Measurements from ENCODE around the gene ADSL.

The ADSL gene

GRCh38 chr22:40328546-40329456 is 17.5 kb upstream of the ADSL start:
- DNase-seq (ENCODE audit: low read depth): no peak

- no peak for DNase-seq (ENCODE audit: low read depth)
Observed at GRCh38 chr22:40329466-40329865, 16.8 kb upstream of the ADSL start.

- DNase-seq (ENCODE audit: low read depth): no peak
Observed at GRCh38 chr22:40330086-40330485, 16.2 kb upstream of the ADSL start.

- no peak for DNase-seq (ENCODE audit: low read depth)
Observed at GRCh38 chr22:40330615-40331014, 15.7 kb upstream of the ADSL start.

GRCh38 chr22:40331706-40332105 is 14.6 kb upstream of the ADSL start:
- no peak for DNase-seq (ENCODE audit: low read depth)

- DNase-seq (ENCODE audit: low read depth): no peak
Observed at GRCh38 chr22:40332319-40332781, 13.9 kb upstream of the ADSL start.

- DNase-seq (ENCODE audit: low read depth): no peak
Observed at GRCh38 chr22:40334060-40334459, 12.2 kb upstream of the ADSL start.

GRCh38 chr22:40334899-40335298 is 11.4 kb upstream of the ADSL start:
- no peak for DNase-seq (ENCODE audit: low read depth)

GRCh38 chr22:40335358-40335757 is 10.9 kb upstream of the ADSL start:
- DNase-seq (ENCODE audit: low read depth): no peak

GRCh38 chr22:40340044-40340443 is 6.3 kb upstream of the ADSL start:
- no peak for DNase-seq (ENCODE audit: low read depth)

- no peak for DNase-seq (ENCODE audit: low read depth)
Observed at GRCh38 chr22:40341604-40342003, 4.7 kb upstream of the ADSL start.

GRCh38 chr22:40342521-40342920 is 3.8 kb upstream of the ADSL start:
- DNase-seq (ENCODE audit: low read depth): no peak

- no peak for DNase-seq (ENCODE audit: low read depth)
Observed at GRCh38 chr22:40345271-40345670, 1.0 kb upstream of the ADSL start.

- DNase-seq (ENCODE audit: low read depth): no peak
Observed at GRCh38 chr22:40345815-40346184, 500 bp upstream of the ADSL start.

- no peak for DNase-seq (ENCODE audit: low read depth)
Observed at GRCh38 chr22:40347300-40347699, 1.0 kb downstream of the ADSL start.

GRCh38 chr22:40348025-40348658 is 1.8 kb downstream of the ADSL start:
- DNase-seq (ENCODE audit: low read depth): no peak

- DNase-seq (ENCODE audit: low read depth): no peak
Observed at GRCh38 chr22:40352763-40353162, 6.5 kb downstream of the ADSL start.

GRCh38 chr22:40361100-40361499 is 14.8 kb downstream of the ADSL start:
- DNase-seq (ENCODE audit: low read depth): no peak

- peak; percentile 42 for DNase-seq (ENCODE audit: low read depth)
Observed at GRCh38 chr22:40363059-40363458, 16.8 kb downstream of the ADSL start.

- DNase-seq (ENCODE audit: low read depth): no peak
Observed at GRCh38 chr22:40364431-40364830, 18.1 kb downstream of the ADSL start.

- no peak for DNase-seq (ENCODE audit: low read depth)
Observed at GRCh38 chr22:40366068-40366467, 19.8 kb downstream of the ADSL start.

- DNase-seq (ENCODE audit: low read depth): no peak
Observed at GRCh38 chr22:40367342-40367741, 21.0 kb downstream of the ADSL start.

- no peak for DNase-seq (ENCODE audit: low read depth)
Observed at GRCh38 chr22:40368016-40368415, 21.7 kb downstream of the ADSL start.

GRCh38 chr22:40368836-40369235 is 22.5 kb downstream of the ADSL start:
- DNase-seq (ENCODE audit: low read depth): no peak

Measured in GM04504 (cell line).